SU-DHL-6 (cell line): ENCODE results near the gene OR51L1.

Experiments
- H2AFZ ChIP-seq: fragments of 200-600 bp; sonication (generic); 2 replicates; pipeline ENCODE4 v1.6.1; 2014; ENCODE audit warnings: low read depth, mild to moderate bottlenecking, moderate library complexity, mixed read lengths, antibody characterized with exemption, low read length; ENCODE audit not compliant: severe bottlenecking
- H3F3A ChIP-seq: fragments of 200-600 bp; shearing (Covaris generic); 2 replicates; pipeline ENCODE4 v1.6.0; 2016; ENCODE audit warnings: antibody characterized with exemption, mild to moderate bottlenecking; ENCODE audit not compliant: insufficient read depth
- H3K27ac ChIP-seq: fragments of 200-600 bp; sonication (generic); 2 replicates; pipeline ENCODE4 v1.5.1; 2016; ENCODE audit warnings: low read depth, mild to moderate bottlenecking, low read length, moderate library complexity, mixed read lengths
- H3K27me3 ChIP-seq: fragments of 200-600 bp; sonication (generic), shearing (Covaris generic); 2 replicates; pipeline ENCODE4 v1.6.0; 2014; ENCODE audit warnings: mild to moderate bottlenecking, low read length
- H3K36me3 ChIP-seq: fragments of 200-600 bp; sonication (generic); 2 replicates; pipeline ENCODE4 v1.6.1; 2014; ENCODE audit warnings: mild to moderate bottlenecking, low read length, mixed read lengths
- H3K4me2 ChIP-seq: fragments of 300-600, 200-600 bp; shearing (Covaris generic), sonication (generic); 2 replicates; pipeline ENCODE4 v1.6.0; 2014; ENCODE audit warnings: low read length, low read depth, mild to moderate bottlenecking; ENCODE audit not compliant: poor library complexity, severe bottlenecking
- H3K4me3 ChIP-seq: fragments of 200-600 bp; sonication (generic); 2 replicates; pipeline ENCODE4 v1.5.1; 2014; ENCODE audit warnings: antibody characterized with exemption, low read length, mild to moderate bottlenecking, mixed read lengths; ENCODE audit not compliant: insufficient read depth, poor library complexity, severe bottlenecking
- H3K79me2 ChIP-seq: fragments of 200-600 bp; sonication (generic); 2 replicates; pipeline ENCODE4 v1.6.1; 2014; ENCODE audit warnings: mild to moderate bottlenecking, low read length, moderate library complexity; ENCODE audit not compliant: insufficient read depth
- H3K9ac ChIP-seq: fragments of 200-600 bp; sonication (generic); 2 replicates; pipeline ENCODE4 v1.7.0; 2014; ENCODE audit warnings: mild to moderate bottlenecking, low read length
- H3K9me2 ChIP-seq: fragments of 200-600 bp; sonication (generic); replicated peaks from 2 replicates; pipeline ENCODE4 v1.6.1; 2014; ENCODE audit warnings: low read length; ENCODE audit not compliant: insufficient read depth
- H3K9me3 ChIP-seq: fragments of 200-600 bp; sonication (generic); 2 replicates; pipeline ENCODE4 v1.6.1; 2014; ENCODE audit warnings: low read length, mixed read lengths; ENCODE audit not compliant: insufficient read depth
- H4K20me1 ChIP-seq: fragments of 200-600 bp; sonication (generic); 2 replicates; pipeline ENCODE4 v1.6.1; 2014; ENCODE audit warnings: low read depth, mild to moderate bottlenecking, antibody characterized with exemption, low read length, moderate library complexity, mixed read lengths
- CTCF ChIP-seq: fragments of 200-600 bp; sonication (generic); IDR thresholded peaks from one replicate; pipeline ENCODE4 v1.5.1; 2017; ENCODE audit warnings: antibody characterized with exemption, mild to moderate bottlenecking, low read length, moderate library complexity; ENCODE audit not compliant: insufficient read depth, poor library complexity, severe bottlenecking
- EZH2phosphoT487 ChIP-seq: fragments of 200-600 bp; sonication (generic), shearing (Covaris generic); conservative IDR thresholded peaks from 2 replicates; pipeline ENCODE4 v1.6.1; 2018; ENCODE audit warnings: mild to moderate bottlenecking, antibody characterized with exemption, low read length, moderate library complexity, mixed read lengths

Gene OR51L1

GRCh38 chr11:5046754-5047330 is 52.2 kb downstream of the OR51L1 start:
- no peak overlapping the region for H3K4me2 ChIP-seq
- H3K27me3 ChIP-seq: no peaks in the 10 kb centered on the region
- H3F3A ChIP-seq: no peaks in the 10 kb centered on the region
- no peak overlapping the region for H3K27ac ChIP-seq
- H2AFZ ChIP-seq: no peak overlapping the region
- no peak overlapping the region for H3K9ac ChIP-seq
- TF ChIP-seq CTCF (no peak), EZH2phosphoT487 (no peak)
- no peaks in the 10 kb centered on the region for H3K36me3 ChIP-seq
- H3K9me2 ChIP-seq: no peaks in the 10 kb centered on the region
- no peaks in the 10 kb centered on the region for H3K9me3 ChIP-seq
- no peak overlapping the region for H3K4me3 ChIP-seq
- H4K20me1 ChIP-seq: no peaks in the 10 kb centered on the region; the same call in 1 of the 2 replicates
- no peaks in the 10 kb centered on the region for H3K79me2 ChIP-seq
